GM19025 (cell line): ENCODE results near the gene FGD1.
"Not testable (repeated sequence)": the region's sequence is repeated elsewhere in the genome, so short reads cannot be mapped to it uniquely, and the experiment has no call there.

ENCODE experiments used
- ATAC-seq: cut with Tn5 transposase; IDR thresholded peaks from one replicate; pipeline ENCODE4 v1.9.1; 2021; ENCODE audit warnings: mild to moderate bottlenecking, low read depth, moderate library complexity; ENCODE audit not compliant: unreplicated experiment

The FGD1 gene

GRCh38 chrX:54495814-54496516 is at the start of gene FGD1:
TSS of gene FGD1 (minus strand) at chrX:54496234. CDS start at chrX:54495432, 802 bp downstream.
- no peak for ATAC-seq

DNA sequence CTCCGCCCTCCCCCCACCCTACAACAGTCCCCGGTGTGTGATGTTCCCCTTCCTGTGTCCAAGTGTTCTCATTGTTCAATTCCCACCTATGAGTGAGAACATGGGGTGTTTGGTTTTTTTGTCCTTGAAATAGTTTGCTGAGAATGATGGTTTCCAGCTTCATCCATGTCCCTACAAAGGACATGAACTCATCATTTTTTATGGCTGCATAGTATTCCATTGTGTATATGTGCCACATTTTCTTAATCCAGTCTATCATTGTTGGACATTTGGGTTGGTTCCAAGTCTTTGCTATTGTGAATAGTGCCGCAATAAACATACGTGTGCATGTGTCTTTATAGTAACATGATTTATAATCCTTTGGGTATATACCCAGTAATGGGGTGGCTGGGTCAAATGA is 46.2 kb upstream of the FGD1 start:
- not testable (repeated sequence) for ATAC-seq

DNA sequence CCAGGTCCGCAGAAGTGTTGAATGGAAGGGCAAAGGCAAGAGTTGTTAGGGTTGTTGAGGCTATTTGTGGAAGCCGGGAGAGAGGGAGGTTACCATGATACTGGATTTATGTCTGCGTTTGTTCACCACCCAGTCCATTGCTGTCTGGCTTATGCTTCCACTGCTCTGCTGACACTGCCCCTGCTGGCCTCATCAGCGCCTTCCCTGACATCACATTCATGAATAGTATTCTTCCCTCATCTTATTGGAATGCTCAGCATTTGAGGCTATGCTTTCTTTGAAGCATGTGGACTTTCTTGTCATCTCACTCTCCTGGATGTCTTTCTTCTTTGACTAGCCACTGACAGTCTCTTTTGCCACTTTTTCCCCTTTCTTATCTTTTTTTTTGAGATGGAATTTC is 44.3 kb upstream of the FGD1 start:
- ATAC-seq = no peak

DNA sequence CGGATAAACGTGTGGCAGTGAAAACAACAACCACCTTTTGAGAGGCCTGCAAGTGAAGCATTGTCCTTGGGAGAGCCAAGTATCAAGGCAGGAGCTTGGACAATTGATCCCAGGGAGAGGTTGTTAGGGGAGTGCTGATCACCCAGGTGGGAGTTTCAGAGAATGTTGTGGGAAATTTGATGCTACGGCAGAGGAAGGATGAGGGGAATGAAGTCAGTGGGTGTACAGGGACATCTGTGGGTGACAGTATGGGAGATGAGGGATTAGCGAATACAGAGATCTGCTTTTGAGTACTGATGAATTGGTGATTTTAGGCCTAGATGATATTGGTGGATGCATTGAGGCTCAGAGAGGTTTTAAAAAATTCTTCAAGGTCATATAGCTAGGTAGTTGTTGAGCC is 38.2 kb upstream of the FGD1 start:
- no peak for ATAC-seq

DNA sequence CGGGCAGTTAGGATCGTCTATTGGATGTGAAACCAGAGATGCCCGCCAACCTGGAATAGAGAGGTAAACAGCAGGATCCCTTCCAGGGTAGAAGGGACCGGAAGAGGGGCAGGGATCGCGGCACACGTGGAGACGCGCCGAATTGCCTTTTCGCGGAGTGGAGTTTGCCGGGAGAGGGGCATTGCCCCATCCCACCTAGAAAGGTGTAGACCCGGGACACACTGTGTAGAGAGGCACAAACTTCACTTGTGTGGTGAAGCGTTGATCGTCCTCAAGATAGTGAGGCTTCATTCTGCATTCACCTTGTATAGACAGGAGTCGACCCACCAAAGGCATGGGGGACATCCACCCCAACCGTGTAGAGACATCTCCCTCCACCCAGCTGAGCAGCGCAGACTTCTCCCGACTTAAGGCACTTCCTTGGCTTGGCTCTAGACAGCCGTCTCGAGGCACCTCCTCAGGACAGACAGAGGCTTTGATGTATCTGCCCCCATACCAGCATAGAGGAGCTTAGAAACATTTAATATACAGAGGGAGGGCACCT is 34.4 kb upstream of the FGD1 start:
- ATAC-seq = peak; percentile 3

DNA sequence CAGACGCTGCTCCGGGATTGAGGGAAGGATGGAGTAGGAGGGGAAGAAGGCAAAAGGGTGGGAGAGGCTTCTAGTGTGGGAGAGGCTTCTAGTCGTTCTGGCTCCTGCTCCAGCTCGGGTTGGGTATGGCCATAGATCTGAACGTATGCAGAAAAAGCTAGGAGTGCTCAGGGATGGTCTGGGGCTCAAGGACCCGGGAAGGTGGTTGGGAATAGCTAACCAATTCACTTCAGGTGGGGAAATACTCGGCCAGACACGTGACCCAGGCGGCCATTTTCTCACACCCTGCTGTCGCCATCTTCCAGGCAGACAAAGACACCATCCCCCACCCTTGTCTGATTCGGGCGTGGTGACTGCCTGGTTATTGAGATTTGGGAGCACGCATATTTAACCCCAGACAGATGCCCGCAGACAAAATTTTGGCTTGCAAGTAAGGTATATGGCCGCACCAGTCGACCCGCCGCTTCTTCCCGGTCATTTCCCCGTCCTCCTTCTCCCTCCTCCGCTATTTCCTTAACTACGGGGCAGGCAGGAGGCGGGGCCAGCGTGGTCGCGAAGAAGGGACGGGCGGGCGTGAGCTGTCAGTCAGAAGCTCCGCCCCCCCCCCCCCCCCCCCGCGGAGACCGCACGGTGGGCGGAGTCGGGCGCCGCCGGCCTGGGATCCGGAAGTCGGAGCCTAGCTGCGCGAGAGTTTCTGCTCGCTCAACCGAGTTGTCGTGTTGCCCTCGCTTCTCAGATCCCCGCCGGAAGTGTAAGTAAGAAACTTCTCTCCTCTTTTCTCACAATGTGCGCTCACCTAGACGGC is 33.7 kb upstream of the FGD1 start, which contains the start of gene GNL3L:
Gene GNL3L (plus strand): TSS at position 668 of the 805 bp plus-strand sequence. CDS start 2,348 bp downstream, outside the sequence.
- peak; percentile 83 for ATAC-seq

GRCh38 chrX:54529151-54529550 is 33.1 kb upstream of the FGD1 start:
- no peak for ATAC-seq

GRCh38 chrX:54509400-54509799 is 13.4 kb upstream of the FGD1 start:
- no peak for ATAC-seq

DNA sequence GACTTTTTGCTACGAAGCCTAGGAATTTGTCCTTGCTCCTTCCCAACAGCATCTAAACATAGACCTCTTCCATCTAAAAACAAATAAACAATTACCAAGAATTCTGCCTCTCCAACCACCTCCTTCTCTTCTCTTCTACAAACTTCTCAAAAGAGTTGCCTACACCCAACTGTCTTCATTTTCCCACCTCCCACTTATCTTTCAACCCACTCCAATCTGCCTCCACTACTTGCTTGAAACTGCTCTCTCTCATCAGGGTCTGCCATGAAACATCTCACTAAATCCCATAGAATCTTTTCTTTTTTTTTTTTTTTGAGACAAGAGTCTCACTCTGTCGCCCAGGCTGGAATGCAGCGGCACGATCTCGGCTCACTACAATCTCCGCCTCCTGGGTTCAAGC is 902 bp upstream of the FGD1 start:
- no peak for ATAC-seq

GRCh38 chrX:54496517-54496852 is 451 bp upstream of the FGD1 start:
- ATAC-seq = no peak

DNA sequence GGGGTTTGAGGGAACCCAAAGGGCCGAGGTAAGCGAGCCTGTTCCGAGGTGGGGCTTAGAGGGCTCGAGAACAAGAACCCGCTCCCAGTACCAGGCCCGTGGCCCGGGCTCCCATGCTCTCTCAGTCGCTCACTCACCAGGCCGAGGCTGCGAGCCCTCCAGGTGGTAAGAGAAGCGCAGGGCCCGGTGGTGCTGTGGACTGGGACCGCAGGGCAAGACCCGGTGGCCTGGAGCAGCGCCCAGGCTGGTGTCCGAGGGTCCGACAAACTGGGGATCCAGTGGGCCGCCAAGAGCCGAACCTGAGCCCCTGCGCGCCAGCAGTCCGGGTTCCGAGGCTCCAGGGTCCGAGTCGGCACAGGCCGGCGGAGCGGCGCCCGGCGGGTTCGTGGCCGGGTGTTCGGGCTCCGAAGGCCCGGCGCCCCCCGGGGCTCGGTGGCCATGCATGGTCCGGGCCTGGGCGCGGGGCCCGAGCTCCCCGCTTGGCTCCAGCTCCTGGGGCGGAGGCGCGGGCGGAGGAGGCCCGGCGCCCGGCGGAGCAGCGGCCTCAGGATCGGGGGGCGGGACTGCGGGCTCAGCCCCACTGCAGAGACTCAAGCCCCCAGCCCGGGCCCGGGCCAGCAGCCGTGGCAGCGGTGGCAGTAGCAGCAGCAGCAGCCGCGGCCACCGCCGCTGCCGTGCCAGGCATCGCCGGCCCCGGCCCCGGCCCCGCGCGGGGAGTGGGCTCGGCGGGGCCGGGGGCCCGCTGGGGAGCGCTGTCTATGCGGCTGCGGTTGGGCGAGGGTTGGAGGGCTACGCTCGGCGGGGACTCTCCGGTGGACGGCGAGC is 833 bp downstream of the FGD1 start:
- no peak for ATAC-seq

DNA sequence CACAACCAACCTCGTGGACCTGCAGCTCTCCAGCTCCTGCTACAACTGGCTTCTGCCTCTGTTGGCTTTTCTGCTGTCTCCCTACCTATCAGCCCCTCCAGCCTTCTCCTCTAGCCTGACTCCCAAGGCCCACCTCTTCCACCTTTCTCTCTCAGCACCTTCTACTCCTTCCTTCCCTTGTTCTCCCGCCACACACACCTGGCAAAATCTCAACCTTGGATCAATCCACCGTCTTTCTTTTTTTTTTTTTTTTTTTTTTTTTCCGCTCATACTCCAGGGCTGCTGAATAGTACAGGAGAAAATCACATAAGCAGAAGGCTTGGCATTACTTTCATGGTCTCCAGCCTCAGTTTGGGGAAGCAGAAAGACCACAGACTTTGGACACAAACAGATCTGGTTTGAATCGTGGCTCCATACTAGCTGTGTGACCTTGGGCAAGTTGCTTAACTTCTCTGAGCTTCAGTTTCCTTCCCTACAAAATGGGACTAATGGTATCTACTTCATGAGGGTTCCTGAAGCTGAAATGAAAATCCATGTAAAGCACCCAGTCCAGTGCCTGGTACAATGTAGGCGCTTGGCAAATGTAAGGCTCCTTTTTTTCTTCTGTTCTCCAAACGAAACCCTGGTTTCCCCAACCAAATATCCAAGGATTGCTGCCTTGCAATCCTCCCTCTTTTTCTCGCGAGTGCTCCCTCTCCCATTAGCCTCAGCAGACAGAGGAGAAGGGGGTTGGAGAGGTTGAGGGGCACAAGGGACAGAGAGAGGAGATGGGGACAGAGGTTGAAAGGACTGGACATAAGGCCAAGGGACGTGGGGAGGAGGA is 1.7 kb downstream of the FGD1 start:
- ATAC-seq = no peak

DNA sequence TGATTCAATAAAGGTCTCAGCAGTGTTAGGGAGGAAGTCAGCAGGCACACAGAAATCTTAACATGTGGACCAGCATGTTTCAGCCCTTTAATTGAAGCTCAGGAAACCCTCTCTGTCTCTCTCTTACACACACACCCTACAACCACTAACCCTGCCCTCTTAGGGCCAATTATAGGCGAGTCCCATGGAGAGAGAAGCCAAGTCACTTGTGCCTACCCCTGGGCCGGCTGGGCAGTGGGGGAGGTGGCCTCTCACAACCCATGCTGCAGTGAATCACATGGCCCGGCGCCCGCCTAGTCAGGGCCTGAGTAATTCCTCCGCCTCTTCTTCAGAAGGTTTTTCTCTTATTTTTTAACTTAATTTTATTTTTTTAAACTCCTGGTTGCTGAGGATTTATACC is 3.7 kb downstream of the FGD1 start:
- ATAC-seq = no peak

DNA sequence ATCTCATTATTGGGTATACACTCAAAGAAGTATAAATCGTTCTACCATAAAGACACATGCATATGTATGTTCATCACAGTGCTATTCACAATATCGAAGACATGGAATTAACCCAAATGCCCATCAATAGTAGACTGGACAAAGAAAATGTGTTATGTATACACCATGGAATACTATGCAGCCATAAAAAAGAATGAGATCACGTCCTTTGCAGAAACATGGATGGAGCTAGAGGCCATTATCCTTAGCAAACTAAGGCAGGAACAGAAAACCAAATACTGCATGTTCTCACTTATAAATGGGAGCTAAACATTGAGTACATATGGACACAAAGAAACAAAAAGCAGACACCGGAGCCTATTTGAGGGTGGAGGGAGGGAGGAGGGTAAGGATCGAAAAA is 6.2 kb downstream of the FGD1 start:
- not testable (repeated sequence) for ATAC-seq

- no peak for ATAC-seq
Observed at GRCh38 chrX:54484666-54485065, 11.4 kb downstream of the FGD1 start.

- ATAC-seq = no peak
Observed at GRCh38 chrX:54483946-54484345, 12.1 kb downstream of the FGD1 start.

DNA sequence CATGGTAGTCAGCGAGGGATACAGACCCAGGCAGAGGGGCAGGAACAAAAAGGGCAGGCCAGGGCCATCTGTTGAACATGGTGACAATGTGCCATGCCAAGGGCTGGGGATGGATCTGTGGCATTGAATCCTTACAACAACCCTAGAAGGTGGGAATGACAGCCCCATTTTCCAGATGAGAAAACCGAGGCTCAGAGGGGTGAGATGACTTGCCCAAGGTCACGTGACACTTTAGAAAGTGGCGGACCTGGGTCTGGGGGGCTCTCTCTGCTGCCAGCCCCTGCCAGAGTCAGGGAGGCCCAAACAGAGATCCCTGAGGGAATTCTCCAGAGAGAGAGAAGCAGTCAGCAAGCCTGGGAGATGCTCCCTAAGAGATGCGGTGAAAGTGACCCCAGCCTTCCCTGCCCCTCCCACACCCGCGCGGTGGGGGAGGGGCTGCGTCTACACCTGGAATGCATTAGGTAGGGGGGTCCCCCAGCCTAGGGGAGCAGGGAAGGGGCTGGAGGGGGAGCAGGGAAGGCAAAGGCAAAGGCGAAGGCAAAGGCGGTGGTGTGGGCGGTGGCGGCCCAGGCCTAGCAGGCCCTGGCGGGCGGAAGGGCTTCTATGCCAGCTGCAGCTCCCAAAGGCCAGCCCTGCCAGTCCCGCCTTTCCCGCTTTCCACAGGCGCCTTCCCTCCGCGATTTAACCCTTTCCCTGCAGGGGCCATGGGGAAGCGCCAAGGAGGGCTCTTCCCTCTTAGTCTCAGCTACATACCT is 13.0 kb downstream of the FGD1 start:
- ATAC-seq = no peak

GRCh38 chrX:54479136-54480111 is 16.6 kb downstream of the FGD1 start:
- ATAC-seq = no peak
